Right renal cortex interstitium (tissue), 3 donors: ENCODE data around the gene GOLGA6L7. TPM values are rescaled to one million over a fixed set of nuclear protein-coding genes. Genes with fewer than 3 reads are reported as not detected.
"Not testable (repeated sequence)": the region's sequence is repeated elsewhere in the genome, so short reads cannot be mapped to it uniquely, and the experiment has no call there.

ENCODE experiments used
- DNase-seq, 3 donors: peaks; one replicate each; pipeline ENCODE4 v3.0.0-alpha.2; 2013; ENCODE audit warnings: low read depth in 3 of 3, low spot score in 2 of 3
- polyA plus RNA-seq, 3 donors: library from polyadenylated mRNA; unstranded; fragments of 120-200 nt; gene quantifications; one replicate each; pipeline ENCODE4 v1.2.1, GENCODE V29; 2013; ENCODE audit not compliant: insufficient read length in 3 of 3

Gene GOLGA6L7
- polyA plus RNA-seq, 3 donors = 0.08 to 0.32 (median 0.17) TPM

DNA sequence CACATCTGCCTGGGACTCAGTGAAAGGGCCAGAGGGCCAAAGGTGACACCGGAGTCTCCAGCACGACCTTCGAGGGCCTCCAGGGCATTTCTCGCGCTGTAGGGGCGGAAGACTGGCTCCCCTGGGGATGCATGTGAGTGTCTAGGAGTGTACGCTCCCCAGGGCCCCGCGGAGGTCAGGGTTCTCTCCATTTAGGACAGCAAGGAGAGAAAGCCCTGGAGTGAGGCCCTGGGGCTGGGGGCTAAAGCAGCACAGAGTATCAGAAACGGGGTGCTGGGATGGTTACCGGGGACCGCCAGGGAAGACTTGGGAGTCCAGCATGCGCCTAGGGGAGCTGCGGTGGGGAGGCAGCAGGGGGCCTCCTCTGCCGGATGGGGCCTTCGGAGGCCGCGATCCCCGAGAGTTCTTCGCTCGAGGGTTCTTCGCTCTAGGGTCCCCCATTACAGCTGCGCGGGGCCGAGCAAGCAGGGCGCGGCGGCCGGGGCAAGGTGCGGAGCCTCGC is 36.7 kb upstream of the GOLGA6L7 start:
- no peak for DNase-seq

DNA sequence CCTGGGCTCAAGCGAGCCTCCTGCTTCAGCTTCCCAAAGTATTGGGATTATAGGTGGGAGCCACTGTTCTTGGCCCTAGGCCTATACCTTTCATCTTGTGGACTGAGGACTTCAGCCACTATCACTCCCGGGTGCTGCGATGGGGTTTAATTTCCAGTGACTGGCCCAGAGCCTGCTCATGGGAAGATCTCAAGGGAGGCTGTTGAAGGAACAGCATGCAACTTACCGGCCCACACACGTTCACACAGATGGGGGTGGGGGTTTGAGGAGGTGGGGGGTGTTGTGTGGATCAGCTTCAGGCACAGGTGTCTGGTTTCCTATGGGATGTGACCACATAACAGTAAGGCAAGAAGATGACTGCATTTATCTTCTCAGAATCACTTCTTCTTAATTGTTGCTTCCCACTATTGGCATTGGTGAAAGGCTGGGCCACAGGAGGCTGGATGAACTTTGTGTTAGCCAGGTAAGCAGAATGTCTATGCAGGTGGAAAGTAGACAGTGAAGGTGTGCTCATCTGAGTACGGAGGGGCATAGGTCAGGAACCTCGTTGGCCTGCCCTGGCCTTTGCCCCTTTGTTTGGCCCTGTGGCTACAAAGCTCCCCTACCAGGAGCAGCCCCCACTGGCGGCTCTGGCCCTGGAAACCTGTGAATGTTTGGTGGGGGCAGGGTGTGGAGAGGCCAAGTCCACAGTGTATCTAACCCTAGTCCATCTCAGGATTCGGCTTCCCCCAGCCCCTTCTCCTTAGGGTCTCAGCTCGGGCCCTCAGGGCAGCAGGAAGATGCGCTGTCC is 35.9 kb upstream of the GOLGA6L7 start:
- DNase-seq = no peak

DNA sequence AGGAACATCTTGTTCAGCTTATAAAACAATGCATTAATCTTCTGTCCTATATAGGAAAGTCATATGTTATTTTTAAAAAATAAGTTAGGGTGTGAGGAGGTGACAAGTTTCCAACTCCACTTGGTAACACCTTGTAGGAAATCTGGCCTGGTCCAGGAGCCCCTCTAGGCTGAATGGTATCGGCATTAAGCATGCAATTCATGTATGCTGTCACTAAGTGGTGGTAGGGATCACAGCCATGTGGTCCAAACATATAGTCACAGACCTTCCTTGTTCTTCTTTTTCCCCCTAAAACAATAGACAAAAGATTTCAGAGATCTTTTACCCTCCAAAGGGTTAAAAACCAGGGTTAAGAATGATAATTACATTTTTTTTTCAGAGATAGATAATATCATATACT is 33.2 kb upstream of the GOLGA6L7 start:
- no peak for DNase-seq

DNA sequence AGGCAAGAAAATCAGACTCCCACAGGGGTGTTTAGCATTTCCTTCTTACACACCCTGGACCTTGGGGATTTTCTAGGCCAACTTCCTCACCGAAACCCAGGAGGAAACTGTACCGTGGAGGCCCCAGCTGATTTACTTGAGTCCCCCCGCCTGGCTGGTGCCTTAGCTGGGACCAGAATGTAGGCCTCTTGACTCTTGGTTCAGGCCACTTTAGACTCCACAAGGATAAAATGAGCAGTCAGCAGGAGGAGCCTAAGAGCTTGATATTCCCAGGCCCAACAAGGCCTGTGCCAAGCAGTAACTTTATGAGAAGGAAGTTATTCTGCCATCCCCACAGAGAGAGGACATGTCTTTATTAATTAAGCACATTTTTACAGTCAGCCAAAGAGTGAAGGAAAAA is 32.7 kb upstream of the GOLGA6L7 start:
- DNase-seq = no peak

DNA sequence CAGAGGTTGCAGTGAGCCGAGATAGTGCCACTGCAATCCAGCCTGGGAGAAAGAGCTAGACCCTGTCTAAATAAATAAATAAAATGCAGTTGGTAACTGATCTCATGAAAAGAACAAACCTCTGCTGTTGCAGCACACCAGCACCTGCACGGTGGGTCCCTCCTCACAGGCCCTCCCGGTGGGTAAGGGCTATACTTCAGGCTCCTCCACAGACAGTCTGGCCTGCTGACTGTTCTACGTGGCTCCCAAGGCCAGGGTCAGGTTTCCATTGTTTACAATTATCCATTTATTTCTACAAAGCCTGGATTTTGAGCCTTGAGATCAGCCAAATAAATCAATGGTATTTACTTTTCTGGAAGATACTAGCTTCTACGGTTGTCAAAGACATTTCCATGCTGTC is 32.2 kb upstream of the GOLGA6L7 start:
- DNase-seq = no peak

DNA sequence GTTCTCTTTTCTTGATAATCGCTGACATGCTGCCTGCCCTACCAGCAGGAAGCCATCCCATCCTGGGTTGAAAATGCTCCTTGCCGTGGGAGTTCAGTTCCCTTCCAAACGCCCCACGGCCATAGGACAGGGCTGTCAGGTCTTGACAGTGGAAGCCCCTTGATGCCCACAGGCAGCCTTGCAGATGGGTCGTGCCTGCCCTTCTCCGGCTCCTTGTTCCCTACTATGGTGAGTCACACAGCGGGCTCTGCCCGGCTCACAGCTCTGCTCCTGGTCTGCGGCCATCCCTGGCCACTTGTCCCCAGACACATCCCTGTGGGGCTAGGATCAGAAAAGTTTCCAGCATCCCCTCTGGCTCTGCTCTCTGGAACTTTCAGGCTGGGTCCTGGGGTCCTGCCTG is 31.1 kb upstream of the GOLGA6L7 start:
- DNase-seq = no peak

DNA sequence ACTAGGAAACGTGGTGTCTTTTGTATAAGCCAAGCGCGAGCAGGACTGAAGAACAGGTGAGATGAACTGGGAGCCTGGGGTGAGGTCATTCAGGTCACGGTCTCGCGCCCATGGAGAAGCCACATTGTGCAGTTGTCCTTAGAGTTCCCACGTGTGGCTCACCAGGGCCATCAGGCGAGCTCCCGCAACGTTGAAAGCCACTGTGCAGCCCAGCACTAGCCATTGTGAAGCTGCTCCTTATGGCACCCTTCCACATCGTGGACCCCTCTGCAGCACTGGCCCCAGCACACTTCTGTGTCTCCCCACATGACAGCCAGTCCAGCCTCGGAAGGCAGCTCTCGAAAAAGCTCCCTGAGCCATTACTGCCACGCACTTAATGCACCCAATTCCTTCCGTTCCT is 29.8 kb upstream of the GOLGA6L7 start:
- DNase-seq = no peak

DNA sequence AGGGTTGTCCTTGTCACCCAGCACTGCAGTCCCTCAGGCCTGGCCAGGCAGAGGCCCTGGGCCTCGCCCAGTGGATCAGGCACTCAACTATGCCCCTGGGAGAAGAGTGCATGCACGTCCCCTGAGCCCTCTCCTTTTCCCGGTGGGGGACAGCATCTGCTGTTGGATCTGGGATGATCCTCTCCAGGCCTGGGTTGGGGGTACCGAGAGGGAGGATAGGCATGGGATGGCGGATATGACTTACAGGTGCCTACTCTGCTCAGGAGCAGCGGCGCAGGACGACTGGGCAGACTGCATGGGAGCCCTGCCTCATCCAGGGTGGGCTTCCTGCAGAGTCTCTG is 28.4 kb upstream of the GOLGA6L7 start:
- DNase-seq = no peak

DNA sequence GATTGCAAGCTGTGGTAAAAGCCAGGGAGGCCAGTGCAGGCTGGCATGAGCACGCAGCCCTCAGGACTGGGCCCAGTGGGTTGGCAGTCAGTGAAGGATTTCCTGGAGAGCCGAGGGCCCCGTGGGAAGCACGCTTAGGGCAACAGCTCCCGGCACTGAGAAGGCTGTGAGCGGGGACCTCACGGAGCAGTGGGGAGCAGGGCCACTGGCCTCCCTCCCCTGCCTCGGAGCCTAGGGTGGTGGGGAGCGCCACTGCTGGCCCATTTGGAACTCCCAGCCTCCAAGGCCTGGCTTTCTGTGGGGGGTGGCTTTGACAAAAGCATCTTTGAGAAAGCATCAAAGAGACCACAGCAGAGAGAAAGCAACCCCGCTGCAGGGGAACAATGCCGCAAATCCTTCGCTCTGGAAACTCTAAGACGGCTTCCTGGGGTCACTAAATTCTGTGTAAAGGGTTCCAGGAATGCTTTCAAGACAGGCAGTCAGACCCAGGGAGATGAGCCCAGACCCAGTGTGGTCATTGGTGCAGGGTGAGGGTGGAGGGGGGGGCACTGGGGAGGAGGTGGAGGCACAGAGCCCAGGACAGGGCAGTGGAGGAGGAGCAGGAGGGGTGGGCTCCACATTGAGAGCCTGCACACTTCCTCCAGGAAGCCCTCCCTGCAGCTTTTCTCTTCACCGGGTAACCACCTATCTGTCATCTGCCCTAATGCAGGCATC is 27.8 kb upstream of the GOLGA6L7 start:
- DNase-seq = no peak

DNA sequence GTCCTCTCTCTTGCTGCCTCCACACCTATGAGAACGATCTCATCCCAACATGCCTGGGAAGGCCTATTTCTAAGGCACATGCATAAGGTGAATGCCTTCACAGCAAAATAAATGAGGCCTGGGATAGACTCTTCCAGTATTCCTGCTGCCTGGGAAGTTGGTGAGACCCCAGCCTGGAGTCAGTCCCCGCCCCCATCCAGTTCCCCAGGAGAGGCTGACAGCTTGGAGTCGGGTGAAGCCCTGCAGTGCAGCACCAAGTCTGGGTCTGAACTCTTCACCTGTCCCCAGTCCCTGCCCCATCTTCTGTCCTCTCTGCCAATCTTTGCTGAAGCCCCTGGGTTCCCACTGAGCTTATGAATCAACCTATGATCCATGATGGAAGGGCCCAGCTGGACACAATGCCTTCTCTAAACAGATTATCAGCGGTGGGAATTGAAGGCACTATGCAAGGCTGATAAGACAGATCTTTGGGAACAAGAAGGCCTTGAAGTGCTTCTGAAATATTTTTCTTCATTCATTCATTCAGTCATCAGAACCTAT is 27.1 kb upstream of the GOLGA6L7 start:
- DNase-seq = no peak

DNA sequence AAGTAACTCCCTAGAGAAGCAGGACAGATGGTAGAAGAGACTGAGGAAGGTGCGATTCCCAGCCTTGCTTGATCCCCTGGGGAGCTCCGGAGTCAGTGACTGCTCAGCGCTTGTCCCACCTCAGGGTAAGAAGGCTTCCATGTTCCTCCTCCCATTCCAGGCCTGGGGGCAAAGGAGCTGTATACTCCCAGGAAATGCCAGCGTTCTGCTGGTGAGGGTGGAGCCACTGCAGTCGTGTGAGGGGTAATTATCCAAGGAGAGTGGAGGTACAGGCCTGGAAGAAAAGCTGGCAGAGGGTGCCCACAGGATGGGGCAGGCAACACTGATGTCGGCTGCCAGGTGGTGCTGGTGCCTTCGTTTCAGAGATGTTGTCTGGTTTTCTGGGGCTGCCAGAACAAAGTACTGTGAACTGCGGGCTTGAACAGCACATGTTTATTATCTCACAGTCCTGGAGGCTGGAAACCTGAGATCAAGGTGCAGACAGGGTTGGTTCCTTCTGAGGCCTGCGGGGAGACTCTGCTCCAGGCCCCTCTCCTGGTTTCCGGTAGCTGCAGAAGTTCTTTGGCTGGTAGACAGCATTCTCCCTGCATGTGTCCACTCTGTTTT is 25.2 kb upstream of the GOLGA6L7 start:
- DNase-seq = no peak

DNA sequence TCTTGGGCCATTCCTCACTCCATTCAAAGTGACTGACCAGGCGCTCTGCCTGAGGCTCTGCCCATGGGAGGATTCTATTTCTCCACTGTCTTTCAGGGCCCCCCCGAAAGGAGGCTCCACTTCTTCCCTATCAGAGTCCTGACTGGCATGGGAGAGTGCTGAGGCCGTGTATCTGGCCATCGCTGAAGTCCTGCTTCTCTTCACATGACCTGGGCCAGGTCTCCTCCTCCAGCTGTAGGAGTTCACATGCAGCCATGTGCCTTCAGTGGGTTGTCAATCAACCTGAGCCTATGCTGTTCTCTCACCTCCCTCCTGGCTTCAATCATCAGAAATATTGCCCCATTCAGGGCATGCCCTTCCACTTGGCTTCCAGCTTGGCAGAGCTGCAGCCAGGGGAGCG is 24.6 kb upstream of the GOLGA6L7 start:
- DNase-seq = no peak

DNA sequence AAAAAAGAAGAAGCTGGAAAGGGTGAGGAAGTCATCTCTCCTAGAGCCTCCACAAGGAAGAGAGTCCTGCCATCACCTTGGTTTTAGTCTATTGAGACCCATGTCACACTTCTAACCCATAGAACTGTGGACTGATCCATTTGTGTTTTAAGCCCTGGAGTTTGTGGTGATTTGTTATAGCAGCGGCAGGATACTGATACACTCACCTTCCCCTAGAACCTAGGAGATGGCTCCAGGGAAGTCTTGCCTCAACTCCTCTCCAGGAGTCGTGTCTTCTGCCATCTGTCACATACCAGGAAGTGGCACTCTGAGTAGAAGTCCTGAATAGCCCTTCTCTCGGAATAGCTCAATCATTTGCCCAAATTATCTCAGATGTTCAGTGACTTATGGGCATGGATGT is 22.7 kb upstream of the GOLGA6L7 start:
- DNase-seq = no peak

DNA sequence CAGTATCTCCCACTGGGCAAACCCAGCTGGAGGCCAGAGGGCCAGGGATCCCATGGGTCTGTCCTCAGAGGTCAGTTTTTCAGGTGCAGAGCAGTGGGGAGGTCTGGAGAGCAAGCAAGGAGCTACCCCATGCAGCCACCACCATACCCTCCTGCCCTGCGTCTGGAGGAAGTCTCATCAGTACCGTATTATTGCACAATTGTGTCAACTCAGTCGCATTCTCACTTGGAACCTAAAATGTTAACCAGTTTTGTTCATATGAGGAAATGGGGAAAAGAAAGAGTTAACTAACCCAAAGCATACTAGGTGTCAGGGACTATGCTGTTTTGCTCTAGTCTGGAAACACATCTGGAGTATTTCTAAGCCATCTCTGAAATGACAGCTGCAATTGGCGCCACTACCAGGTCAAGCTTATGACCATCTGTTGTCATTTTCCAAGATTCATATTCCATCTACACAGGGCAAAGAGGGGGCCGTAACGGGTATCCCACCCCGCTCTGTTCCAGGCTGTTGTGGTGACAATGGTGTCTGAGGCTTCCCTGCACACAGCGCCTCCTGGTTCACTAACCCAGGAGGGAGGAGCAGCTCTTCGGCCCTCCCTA is 20.4 kb upstream of the GOLGA6L7 start:
- no peak for DNase-seq

DNA sequence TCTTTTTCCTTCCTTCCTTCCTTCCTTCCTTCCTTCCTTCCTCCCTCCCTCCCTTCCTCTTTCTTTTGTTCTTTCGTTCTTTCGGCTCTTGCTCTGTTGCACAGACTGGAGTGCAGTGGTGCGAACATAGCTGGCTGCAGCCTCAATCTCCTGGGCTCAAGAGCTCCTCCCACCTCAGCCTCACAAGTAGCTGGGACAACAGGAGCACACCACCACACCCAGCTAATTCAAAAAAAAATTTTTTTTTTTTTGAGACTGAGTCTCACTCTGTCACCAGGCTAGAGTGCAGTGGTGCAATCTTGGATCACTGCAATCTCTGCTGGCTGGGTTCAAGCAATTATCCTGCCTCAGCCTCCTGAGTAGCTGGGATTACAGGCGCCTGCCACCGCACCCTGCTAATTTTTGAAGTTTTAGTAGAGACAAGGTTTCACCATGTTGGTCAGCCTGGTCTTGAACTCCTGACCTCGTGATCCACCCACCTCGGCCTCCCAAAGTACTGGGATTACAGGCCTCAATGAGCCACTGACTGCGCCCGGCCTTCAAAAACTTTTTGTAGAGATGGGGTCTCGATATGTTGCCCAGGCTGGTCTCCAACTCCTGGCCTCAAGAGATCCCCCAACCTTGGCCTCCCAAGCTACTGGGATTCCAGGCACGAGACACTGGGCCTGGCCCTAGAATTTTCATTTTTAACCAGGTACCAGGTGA is 13.3 kb upstream of the GOLGA6L7 start:
- DNase-seq = not testable (repeated sequence)

DNA sequence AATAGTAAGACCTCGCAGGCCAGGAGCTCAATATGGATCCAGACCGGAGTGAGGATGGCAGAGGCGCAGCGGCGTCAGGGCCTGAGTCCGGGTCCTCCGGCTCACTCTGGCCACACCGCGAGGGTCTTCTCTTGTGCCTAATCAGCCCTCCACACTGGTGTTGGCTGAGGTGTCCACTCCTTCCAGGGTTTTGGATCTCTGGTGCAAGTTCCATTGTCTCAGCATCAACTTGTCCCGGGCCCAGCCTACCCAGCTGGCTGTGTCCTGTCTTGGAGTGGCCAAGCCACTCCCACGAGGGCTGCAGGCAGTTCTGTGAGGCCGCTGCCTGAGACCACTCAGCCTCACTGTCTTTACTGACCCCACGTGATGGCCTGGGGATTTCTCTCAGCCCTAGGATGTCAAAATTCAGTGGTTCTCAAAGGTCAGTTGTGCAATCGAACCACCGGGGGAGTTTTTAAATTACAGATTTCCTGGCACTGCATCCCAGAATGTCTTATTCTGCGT is 12.6 kb upstream of the GOLGA6L7 start:
- no peak for DNase-seq

DNA sequence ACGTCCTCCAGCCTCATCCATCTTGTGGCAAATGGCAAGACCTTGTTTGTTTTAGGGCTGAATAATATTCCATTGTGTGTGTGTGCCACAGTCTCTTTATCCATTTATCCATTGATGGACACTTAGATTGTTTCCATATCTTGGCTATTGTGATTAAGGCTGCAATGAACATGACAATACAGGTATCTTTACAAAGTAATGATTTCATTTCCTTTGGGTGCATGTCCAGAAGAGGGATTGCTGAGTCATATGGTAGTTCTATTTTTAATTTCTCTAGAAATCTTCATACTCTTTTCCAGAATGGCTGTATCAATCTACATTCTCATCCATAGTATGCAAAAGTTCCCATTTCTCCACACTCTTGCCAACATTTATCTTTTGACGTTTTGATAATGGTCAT is 6.1 kb upstream of the GOLGA6L7 start:
- not testable (repeated sequence) for DNase-seq

DNA sequence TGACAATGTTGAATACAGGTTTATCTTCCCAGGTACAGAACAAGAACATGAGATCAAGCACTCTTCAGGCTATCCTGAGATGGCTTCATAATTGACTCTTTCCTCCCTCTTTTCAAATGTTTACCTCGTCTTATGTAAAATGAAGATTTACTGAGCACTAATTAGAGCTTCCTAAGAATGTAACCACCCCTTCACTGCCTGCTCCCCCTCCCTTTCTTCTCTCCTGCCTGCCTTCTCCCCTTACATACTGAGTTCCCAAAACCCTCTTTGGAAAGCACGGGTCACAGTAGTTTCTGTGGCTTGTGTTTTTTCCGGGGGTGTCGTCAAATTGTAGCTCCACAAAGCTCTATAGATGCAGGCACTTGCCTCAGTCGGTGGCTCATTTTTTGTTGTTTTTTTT is 5.2 kb upstream of the GOLGA6L7 start:
- DNase-seq = not testable (repeated sequence)

DNA sequence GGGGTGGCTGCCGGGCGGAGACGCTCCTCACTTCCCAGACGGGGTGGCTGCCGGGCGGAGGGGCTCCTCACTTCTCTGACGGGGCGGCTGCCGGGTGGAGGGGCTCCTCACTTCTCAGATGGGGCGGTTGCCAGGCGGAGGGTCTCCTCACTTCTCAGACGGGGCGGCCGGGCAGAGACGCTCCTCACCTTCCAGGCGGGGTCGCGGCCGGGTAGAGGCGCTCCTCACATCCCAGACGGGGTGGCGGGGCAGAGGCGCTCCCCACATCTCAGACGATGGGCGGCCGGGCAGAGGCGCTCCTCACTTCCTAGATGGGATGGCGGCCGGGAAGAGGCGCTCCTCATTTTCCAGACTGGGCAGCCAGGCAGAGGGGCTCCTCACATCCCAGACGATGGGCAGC is 1.3 kb upstream of the GOLGA6L7 start:
- not testable (repeated sequence) for DNase-seq

DNA sequence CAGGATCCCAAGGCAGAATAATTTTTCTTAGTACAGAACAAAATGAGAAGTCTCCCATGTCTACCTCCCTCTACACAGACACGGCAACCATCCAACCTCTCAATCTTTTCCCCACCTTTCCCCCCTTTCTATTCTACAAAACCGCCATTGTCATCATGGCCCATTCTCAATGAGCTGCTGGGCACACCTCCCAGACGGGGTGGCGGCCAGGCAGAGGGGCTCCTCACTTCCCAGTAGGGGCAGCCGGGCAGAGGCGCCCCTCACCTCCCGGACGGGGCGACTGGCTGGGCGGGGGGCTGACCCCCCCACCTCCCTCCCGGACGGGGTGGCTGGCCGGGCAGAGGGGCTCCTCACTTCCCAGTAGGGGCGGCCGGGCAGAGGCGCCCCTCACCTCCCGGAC is 827 bp upstream of the GOLGA6L7 start:
- DNase-seq = not testable (repeated sequence)
